BLaER1 (cell line): ENCODE measurements around the gene C20orf173.
"Not testable (repeated sequence)": the region's sequence is repeated elsewhere in the genome, so short reads cannot be mapped to it uniquely, and the experiment has no call there.

ENCODE experiments used
- H3K27ac ChIP-seq: shearing (Covaris generic); formaldehyde crosslinking; 2 replicates; pipeline ENCODE4 v1.8.1; 2022
- H3K27me3 ChIP-seq: shearing (Covaris generic); formaldehyde crosslinking; 2 replicates; pipeline ENCODE4 v1.8.1; 2022
- H3K36me3 ChIP-seq: shearing (Covaris generic); formaldehyde crosslinking; 2 replicates; pipeline ENCODE4 v1.8.1; 2022
- H3K4me1 ChIP-seq: shearing (Covaris generic); formaldehyde crosslinking; 2 replicates; pipeline ENCODE4 v1.8.1; 2022
- H3K4me2 ChIP-seq: shearing (Covaris generic); formaldehyde crosslinking; 2 replicates; pipeline ENCODE4 v1.8.1; 2022
- H3K4me3 ChIP-seq: shearing (Covaris generic); formaldehyde crosslinking; 2 replicates; pipeline ENCODE4 v1.8.1; 2022
- H3K9ac ChIP-seq: shearing (Covaris generic); formaldehyde crosslinking; 2 replicates; pipeline ENCODE4 v1.8.1; 2022
- H3K9me3 ChIP-seq: shearing (Covaris generic); formaldehyde crosslinking; 2 replicates; pipeline ENCODE4 v1.8.1; 2022
- H4K20me1 ChIP-seq: shearing (Covaris generic); formaldehyde crosslinking; 2 replicates; pipeline ENCODE4 v1.8.1; 2022
- Cebpa-rat ChIP-seq: shearing (Covaris generic); IDR thresholded peaks from 2 replicates; pipeline ENCODE4 v1.8.1; 2022

C20orf173 gene

DNA sequence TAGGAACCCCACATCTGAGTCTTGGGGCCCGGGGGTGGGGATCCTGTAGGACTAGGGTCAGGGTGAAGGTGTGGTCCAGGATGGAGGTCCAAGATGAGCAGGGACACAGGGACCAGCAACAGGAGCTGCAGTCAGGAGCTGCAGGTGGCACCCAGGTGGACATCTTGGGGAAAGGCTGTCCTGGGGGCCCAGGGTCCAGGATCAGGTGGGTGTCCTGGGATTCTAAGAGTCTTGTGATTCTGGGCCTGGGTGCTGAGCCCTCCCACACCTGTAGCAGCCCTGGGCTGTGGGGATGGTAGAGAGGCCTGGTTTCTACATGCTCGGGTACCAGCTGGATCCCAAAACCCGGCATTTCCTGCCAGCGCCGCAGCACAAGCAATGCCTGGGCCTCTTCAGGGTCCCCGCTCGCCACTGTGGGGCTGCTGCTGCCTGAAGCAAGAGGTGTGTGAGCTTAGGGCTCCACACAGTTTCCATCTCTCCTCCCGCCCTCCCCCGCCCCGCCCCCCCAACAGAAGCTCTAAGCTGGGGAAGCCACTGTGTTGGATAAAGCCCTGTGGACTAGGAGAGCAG is 33.2 kb upstream of the C20orf173 start:
- H3K36me3 ChIP-seq, result peaks cover 30% of the 10 kb centered on the region
- H3K4me2 ChIP-seq, result no peak overlapping the region
- H3K27ac ChIP-seq, result no peak overlapping the region
- no peak overlapping the region for H3K9ac ChIP-seq
- 0 out of 2 replicates have a peak, but pooled peaks cover 7% of the 10 kb centered on the region for H3K4me1 ChIP-seq
- H4K20me1 ChIP-seq, result no peaks in the 10 kb centered on the region
- no peaks in the 10 kb centered on the region for H3K27me3 ChIP-seq
- no peak for TF ChIP-seq Cebpa-rat
- no peak overlapping the region for H3K4me3 ChIP-seq
- no peaks in the 10 kb centered on the region for H3K9me3 ChIP-seq

DNA sequence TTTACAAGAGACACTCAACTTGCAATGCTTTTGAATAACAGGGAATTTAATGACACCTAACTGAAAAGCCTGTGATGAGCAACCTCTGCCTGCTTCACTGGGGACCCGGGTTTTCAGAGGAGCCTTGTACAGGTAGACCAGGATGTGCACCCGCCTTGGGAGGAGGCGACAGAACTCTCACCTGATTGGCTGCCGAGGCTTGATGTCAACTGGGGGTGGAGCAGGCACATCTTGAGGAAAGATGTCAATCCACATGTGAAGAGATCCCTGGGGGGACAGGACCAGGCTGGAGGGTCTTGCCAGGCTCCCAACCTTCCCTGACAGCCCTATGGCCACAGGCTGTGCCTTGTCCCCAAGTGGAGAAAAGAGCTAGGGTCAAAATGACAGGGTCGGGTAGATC is 32.2 kb upstream of the C20orf173 start:
- H3K9ac ChIP-seq, result no peak overlapping the region
- H3K4me3 ChIP-seq, result no peak overlapping the region
- no peaks in the 10 kb centered on the region for H3K27me3 ChIP-seq
- TF ChIP-seq Cebpa-rat, result no peak
- H3K4me2 ChIP-seq, result no peak overlapping the region
- no peak overlapping the region for H3K27ac ChIP-seq
- no peaks in the 10 kb centered on the region for H3K4me1 ChIP-seq
- peaks cover 40% of the 10 kb centered on the region for H3K36me3 ChIP-seq
- no peaks in the 10 kb centered on the region for H3K9me3 ChIP-seq
- H4K20me1 ChIP-seq, result no peaks in the 10 kb centered on the region

DNA sequence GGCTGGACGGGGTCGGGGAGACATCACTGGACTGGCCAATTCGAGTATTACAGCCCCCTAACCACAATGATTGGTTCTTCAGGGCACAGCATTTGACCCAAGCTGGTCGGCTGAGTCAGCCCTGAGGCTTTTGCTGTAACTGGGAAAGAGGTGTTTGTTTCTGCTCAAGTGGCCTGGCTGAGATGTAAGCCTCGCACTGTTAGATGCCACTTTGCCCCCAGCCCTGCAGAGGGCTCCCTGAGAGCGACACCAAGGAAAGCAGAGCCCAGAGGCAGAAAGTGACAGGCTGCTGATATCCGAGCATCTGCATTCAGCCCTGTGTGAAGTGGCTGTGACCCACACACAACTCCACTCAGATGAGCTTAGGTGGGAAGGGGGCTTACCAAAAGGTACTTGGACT is 31.8 kb upstream of the C20orf173 start:
- H3K4me3 ChIP-seq, result no peak overlapping the region
- TF ChIP-seq Cebpa-rat, result no peak
- H3K36me3 ChIP-seq, result peaks cover 44% of the 10 kb centered on the region
- no peaks in the 10 kb centered on the region for H4K20me1 ChIP-seq
- H3K27me3 ChIP-seq, result no peaks in the 10 kb centered on the region
- H3K4me2 ChIP-seq, result no peak overlapping the region
- no peak overlapping the region for H3K9ac ChIP-seq
- H3K27ac ChIP-seq, result no peak overlapping the region
- no peaks in the 10 kb centered on the region for H3K9me3 ChIP-seq
- H3K4me1 ChIP-seq, result no peaks in the 10 kb centered on the region

DNA sequence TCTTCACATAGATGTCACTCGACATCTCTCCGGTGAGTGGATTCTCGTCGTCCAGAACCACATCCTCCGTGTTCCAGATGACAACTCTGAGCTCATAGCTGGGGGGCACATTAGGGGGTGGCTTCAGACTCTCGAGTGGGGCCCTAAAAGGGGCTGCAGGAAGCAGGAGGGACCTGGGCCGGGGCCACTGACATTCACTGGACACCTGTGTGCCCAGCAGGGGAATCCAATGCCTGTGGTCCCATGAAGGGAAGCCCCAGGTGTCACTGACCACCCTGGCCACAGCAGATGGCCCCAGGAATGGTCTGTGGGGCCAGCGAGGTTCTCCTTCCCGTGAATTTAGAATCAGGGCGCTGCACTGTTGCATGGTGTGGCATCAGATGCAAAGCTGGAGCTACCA is 31.1 kb upstream of the C20orf173 start:
- H3K36me3 ChIP-seq, result peaks cover 51% of the 10 kb centered on the region
- H3K9me3 ChIP-seq, result no peaks in the 10 kb centered on the region
- TF ChIP-seq Cebpa-rat, result no peak
- H3K27ac ChIP-seq, result no peak overlapping the region
- H4K20me1 ChIP-seq, result no peaks in the 10 kb centered on the region
- H3K4me2 ChIP-seq, result no peak overlapping the region
- H3K4me3 ChIP-seq, result no peak overlapping the region
- no peak overlapping the region for H3K9ac ChIP-seq
- H3K27me3 ChIP-seq, result no peaks in the 10 kb centered on the region
- no peaks in the 10 kb centered on the region for H3K4me1 ChIP-seq

DNA sequence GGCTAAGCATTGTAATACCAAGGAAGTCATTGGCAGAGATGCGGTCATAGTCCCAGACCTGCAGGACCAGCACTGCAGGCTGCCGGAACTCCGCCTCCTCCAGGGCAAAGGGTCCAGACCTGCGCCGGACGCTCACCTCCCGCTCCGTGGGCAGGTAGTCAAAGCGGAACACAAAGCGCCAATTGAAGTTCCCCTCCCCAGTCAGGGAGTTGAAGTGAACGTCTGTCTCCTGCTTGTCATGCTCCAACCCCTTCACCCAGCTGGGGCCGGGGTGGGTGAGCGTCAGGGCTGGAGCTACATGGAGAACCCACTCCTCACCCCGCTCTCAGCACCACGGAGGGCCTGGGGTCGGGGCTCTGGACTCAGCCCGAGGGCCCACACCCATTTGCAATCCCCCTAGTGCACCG is 30.7 kb upstream of the C20orf173 start:
- Histone ChIP-seq H3K27ac (no peak overlapping the region), H3K4me3 (no peak overlapping the region), H3K27me3 (no peaks in the 10 kb centered on the region), H3K4me1 (no peaks in the 10 kb centered on the region), H3K4me2 (no peak overlapping the region), H3K9me3 (no peaks in the 10 kb centered on the region), H4K20me1 (no peaks in the 10 kb centered on the region), H3K36me3 (peaks cover 56% of the 10 kb centered on the region), H3K9ac (no peak overlapping the region)
- no peak for TF ChIP-seq Cebpa-rat

DNA sequence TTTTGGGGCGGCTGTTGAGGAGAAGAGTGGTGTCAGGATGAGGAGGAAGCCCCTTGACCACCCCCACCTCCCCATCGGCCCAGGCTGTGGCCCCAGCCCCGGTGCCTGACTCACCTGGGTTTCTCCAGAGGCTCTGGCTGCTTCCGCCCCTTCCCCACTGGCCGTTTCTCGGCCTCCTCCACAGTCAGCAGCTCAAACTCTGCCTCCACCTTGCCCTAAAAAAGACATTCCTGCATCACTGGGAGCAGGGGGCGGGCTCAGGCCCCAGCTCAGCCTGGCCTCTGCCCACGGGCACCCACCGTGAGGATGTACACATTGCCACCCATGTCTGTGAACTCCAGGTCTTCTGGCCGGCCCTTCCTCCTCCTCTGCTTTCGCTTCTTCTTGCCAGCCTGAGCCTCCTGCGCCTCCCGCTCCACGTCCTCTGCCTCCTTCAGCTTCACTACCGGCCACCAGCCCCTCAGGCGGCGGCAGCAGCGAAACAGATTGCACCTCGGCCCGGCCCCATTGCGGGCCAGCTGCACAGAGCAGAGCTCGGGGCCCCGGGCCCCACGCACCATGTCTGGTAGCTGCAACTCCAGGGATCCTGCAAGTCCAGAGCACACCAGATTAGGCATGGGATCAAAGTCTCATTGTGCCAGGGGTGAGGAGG is 29.7 kb upstream of the C20orf173 start:
- H3K4me2 ChIP-seq, result no peak overlapping the region
- H3K4me1 ChIP-seq, result no peaks in the 10 kb centered on the region
- H3K27ac ChIP-seq, result no peak overlapping the region
- H3K36me3 ChIP-seq, result peaks cover 65% of the 10 kb centered on the region
- no peak for TF ChIP-seq Cebpa-rat
- no peak overlapping the region for H3K4me3 ChIP-seq
- no peaks in the 10 kb centered on the region for H4K20me1 ChIP-seq
- H3K27me3 ChIP-seq, result no peaks in the 10 kb centered on the region
- no peaks in the 10 kb centered on the region for H3K9me3 ChIP-seq
- H3K9ac ChIP-seq, result no peak overlapping the region

DNA sequence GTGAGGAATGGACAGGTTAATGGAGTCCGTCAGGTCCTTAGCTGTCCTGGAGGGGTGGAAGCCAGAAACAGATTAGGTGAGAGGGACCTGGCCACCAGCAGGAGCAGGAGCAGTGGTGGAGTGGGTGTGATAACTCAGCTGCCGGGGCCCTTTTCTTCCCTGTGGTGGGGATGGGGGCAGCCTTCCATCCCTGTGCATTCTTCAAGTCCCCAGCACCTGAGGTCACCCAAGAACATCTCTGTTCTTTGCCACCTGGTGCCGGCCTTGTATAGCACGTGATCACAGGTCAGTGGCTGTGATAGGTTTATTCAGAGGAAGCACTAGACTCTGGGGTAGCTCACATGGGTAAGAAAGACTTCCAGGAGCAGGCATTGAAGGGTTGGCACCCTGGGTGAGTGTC is 29.0 kb upstream of the C20orf173 start:
- Histone ChIP-seq H3K4me3 (no peak overlapping the region), H3K4me2 (no peak overlapping the region), H3K36me3 (peaks cover 72% of the 10 kb centered on the region), H3K9me3 (no peaks in the 10 kb centered on the region), H3K27ac (no peak overlapping the region), H3K27me3 (no peaks in the 10 kb centered on the region), H4K20me1 (no peaks in the 10 kb centered on the region), H3K9ac (no peak overlapping the region), H3K4me1 (no peaks in the 10 kb centered on the region)
- no peak for TF ChIP-seq Cebpa-rat

DNA sequence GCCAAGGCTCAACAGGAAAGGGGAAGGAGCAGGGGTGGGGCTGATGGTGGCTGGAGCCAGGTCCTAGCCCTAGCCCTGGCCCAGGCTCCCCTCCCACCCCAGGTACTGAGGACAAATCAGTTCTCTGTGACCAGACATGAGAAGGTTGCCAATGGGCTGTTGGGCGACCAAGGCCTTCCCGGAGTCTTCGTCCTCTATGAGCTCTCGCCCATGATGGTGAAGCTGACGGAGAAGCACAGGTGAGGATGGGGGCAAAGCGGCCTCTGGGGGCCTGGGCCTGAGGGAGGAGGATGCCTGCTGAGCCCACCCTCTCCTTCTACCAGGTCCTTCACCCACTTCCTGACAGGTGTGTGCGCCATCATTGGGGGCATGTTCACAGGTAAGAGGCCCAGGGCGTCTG is 27.4 kb upstream of the C20orf173 start:
- Histone ChIP-seq H3K36me3 (peaks cover 88% of the 10 kb centered on the region), H3K4me2 (no peak overlapping the region), H3K9ac (no peak overlapping the region), H4K20me1 (no peaks in the 10 kb centered on the region), H3K27ac (no peak overlapping the region), H3K9me3 (no peaks in the 10 kb centered on the region), H3K27me3 (no peaks in the 10 kb centered on the region), H3K4me1 (no peaks in the 10 kb centered on the region), H3K4me3 (no peak overlapping the region)
- TF ChIP-seq Cebpa-rat, result no peak

DNA sequence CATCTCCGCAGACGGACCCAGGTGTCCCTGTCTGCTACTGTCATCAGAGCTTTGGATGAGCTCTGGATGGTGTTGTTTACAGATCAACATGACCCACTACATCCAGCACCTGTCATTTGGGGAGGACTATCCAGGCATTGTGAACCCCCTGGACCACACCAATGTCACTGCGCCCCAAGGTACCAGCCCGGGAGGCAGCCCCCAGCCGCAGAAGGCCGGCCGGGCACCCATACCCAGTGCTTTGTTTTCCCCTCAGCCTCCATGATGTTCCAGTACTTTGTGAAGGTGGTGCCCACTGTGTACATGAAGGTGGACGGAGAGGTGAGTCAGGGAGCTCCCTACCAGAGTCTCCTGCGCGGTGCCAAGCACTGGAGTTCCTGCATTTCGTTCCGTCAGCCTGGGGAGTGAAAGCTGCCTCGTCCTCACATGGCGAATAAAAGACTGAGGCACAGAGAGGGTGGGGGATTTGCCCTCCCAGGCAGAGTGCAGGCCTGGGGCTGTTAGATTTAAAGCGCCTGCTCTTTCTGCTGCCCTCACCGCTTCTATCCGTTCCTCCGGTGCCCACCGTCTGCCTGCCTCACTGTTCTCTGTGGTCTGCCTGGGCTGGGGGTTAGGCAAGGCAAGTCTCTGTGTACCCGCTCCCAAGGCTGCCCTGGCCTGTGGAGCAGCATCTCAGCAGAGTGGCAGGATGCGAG is 26.6 kb upstream of the C20orf173 start:
- Histone ChIP-seq H3K36me3 (peaks cover 96% of the 10 kb centered on the region), H3K4me1 (no peaks in the 10 kb centered on the region), H3K9ac (no peak overlapping the region), H3K27me3 (no peaks in the 10 kb centered on the region), H4K20me1 (no peaks in the 10 kb centered on the region), H3K4me2 (no peak overlapping the region), H3K4me3 (no peak overlapping the region), H3K9me3 (no peaks in the 10 kb centered on the region), H3K27ac (no peak overlapping the region)
- TF ChIP-seq Cebpa-rat, result no peak

DNA sequence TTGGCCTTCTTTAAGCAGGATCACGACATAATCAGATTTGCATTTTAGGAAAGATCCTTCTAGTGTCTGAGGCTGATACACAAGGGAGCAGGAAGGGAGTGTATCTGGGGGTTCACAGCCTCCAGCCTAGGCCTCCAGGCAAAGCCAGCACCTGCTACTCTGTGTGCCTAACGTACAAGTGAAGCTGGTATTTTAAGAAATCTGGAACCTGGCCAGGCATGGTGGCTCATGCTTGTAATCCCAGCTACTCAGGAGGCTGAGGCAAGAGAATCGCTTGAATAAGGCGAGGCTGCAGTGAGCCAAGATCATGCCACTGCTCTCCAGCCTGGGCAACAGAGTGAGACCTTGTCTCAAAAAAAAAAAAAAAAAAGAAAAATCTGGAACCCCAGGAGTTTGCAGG is 26.0 kb upstream of the C20orf173 start:
- not testable (repeated sequence) for H3K27me3 ChIP-seq, H3K4me1 ChIP-seq, H3K4me3 ChIP-seq, H3K27ac ChIP-seq, H3K4me2 ChIP-seq, H3K9me3 ChIP-seq, H3K9ac ChIP-seq, H4K20me1 ChIP-seq
- peaks cover 99% of the 10 kb centered on the region for H3K36me3 ChIP-seq
